HG02623 (cell line): ENCODE measurements around the gene ALK.

Experiments used
- ATAC-seq: cut with Tn5 transposase; IDR thresholded peaks from one replicate; pipeline ENCODE4 v1.9.1; 2021; ENCODE audit warnings: moderate library complexity; ENCODE audit not compliant: unreplicated experiment

ALK gene

DNA sequence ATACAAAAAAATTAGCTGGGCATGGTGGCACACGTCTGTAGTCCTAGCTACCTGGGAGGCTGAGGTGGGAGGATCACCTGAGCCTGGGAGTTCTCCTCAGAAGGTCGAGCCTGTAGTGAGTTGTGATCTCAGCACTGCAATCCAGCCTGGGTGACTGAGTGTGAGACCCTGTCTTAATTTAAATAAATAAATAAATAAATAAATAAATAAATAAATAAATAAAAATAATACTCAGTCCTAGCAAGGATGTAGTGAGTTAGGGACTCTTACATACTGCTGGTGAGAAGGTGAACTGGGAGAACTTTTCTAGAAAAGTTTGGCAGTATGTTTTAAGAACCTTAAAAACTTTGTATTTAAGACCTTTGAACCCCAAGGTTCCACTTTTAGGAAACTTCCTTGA is 576.1 kb downstream of the ALK start:
- ATAC-seq, result no peak

DNA sequence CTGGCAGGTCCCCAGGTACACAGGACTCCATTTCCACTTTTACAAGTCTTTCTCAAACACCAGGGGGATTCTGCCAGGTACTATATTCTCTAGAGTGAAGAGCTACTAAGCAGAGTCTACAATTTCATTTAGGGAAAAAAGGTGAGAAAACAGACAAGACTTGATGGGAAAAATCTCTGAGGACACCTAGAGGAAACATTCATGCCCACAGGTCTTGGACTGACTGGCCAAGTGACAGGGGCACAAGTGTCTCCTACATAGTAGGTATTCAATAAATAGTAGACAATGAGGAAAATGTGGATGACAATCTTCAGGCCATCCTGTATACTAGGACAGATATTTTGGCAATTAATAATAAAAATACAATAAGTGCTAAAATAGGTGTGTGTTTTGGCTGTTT is 577.6 kb downstream of the ALK start:
- ATAC-seq, result no peak

DNA sequence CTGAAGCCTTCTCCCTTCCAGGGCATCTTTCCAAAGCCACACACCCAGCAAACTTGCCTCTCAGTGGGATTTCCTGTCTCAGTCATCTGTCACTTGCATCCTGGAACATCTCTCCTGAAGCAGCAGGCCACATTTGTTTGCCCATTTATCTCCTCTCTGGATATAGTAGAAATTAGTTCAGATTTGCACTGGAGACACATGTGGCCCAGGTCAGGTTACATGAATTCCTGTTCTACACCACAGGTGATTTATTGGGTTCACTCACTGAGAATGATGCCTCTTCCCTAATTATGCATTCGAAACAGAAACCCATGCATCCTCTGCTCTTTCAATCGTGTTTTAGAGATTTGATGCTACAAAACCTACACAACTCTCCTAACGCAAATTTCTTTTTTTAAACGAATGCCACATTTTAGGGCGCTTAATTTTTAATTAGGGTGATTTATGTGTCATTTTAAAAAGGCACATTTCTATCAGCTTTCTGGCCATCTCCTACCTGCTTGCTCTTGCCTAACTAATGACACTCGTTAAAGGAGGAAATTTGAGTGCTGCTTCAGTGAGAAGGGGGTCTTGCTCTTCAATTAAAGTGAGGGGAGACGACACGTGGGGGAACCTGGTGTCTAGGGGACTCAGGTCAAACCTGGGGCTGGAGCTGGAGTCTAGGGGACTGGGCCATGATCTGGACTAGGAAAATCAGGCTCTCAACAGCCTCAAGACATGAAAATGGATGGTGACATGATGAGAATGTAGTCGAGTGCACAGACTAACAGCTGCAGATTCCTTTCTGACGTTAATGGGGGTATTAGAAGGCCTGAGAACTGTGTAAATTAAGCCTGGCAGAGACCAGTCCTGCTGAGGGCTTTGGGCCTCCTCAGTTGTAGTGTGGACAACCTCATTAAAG is 584.8 kb downstream of the ALK start:
- ATAC-seq, result no peak

DNA sequence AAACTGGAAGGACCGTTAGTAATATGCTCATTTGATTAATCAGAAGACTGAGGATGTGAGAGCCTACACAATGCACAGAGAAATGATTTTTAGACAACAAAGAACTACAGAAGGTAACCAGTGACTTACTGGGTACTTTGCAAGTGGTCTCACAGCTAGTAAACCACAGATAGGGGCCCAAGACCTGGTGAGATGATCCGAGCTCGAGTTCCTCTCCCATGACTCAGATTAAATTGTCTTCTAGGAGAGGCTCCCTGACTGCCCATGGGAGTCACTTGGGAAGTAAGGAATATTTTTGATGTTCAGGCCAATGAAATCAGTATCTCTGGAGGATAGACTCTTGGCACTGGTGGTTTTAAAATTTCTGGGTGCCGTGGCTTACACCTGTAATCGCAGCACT is 586.0 kb downstream of the ALK start:
- no peak for ATAC-seq

DNA sequence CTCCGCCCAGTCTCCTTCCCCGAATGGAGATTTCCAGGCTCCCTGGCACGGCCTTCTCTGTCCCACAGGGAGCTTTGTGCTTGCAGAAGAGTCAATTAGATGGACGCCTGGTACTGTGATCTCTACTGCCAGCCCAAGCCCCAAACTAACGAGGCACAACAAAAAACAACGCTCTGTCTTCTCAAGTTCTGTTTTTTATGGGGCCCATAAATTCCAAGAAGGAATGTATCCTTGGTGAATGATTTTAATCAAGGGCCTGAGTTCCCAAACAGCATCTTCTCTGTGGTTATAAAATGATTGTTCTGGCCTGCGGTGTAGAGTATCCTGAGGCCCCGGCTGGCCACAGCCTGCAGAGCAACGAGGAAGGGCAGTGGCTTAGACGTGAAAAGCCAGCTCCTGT is 586.7 kb downstream of the ALK start:
- no peak for ATAC-seq

DNA sequence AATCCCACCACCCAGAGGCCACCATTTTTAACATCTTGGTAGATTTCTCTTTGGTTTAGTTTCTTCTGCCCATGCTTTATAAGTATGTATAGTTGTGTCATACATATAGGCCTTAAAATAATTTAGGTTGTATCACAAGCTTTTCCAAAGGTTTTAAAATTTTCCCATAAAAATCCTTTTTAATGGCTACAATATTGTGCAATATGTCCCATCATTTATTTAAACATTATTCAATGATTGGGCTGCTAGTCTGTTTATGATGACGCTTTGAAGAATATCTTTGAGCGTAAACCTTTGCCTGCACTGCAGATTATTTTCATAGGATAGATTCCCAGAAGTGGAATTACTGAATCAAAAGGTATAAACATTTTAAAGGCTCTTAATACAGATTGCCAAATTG is 588.8 kb downstream of the ALK start:
- no peak for ATAC-seq

DNA sequence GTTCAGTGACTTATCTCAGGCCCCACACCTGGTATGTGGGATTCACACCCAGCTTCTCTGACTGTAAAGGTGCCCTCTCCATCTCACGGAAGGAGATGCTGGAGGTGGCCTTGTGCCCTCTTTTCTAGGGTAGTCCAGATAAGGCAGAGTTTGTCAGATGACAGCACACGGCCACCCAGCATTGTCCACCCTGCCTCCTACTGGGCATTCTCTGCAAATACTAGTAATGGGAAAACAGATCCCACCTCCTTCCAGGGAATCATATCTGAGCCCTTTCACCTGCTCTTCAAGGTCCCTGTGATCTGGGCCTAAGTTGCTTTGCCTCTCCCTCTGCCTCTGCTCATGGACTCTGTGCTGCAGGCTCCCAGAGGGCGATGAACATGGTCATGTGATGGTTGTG is 591.5 kb downstream of the ALK start:
- no peak for ATAC-seq

DNA sequence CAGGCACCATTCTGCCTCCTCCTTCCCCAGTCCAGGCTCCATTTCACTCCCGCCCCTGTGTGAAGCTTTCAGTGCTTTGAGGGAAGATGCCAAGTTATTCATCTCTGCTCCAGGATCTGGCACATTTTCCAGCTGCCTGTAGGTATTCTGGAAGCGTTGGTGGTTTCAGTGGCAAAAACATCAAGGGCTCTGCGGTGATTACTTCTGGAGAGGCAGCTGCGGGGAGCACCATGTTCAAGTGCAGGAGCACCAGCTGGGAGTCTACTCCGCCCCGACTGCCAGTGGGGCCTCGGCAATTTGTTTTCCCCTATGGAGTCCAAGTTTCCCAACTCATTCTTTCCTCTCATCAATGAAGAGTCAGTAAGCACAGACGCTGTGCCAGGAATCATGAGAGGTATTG is 594.5 kb downstream of the ALK start:
- ATAC-seq, result no peak

DNA sequence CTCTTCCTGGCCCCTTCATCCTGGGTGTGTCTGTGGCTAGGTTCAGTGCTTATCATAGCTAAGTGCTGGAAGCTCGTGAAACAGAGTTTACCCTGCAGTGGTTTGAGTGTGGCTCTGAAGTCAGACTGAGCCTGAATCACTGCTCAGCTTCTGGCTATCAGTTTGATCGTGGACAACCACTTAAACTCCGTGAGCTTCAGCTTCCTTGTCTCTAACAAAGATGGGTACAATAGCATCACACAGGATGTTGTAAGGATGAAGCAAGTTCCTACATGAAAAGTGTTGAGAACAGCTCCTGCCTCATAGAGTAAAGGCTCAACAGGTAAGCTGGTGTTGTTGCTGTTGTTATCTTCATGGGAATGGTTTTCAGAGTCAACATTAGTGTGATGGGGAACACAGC is 595.8 kb downstream of the ALK start:
- ATAC-seq, result no peak

DNA sequence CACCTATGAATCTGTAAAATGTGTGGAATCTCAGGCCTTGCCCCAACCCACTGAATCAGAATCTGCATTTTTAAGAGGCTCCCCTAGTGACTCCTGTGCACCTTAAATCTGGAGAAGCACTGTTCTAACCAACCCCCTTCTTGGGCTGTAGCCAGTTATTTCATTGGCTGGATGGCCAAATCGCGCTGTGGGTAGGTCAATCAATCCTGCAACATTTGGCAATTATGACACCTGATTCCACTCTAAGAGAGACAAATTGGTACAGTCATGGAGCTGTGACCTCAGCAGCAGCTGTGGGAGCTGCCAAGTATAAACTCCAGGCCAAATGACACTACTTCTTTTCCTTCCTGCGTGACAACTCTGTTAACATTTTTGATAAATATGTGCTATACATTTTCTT is 597.4 kb downstream of the ALK start:
- ATAC-seq, result no peak

DNA sequence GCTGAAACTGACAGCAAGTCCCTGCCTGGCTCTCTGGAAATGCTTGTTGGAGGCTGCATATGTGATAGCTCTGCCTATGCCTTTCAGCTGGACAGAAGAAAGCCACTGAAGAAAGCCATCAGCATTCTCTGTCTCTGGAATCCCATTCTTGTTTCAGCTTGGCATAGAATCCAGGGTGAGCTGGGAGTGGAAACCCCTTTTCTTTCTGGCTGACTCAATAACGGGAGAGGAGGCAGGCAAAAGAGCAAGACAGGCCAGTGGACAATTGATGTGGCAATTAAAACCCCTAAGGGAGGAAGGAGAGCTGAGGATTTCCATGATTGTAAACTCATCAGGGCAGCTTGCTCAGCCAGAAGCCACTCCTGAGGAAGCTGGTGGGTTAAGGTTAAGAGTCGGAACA is 598.1 kb downstream of the ALK start:
- ATAC-seq, result no peak

DNA sequence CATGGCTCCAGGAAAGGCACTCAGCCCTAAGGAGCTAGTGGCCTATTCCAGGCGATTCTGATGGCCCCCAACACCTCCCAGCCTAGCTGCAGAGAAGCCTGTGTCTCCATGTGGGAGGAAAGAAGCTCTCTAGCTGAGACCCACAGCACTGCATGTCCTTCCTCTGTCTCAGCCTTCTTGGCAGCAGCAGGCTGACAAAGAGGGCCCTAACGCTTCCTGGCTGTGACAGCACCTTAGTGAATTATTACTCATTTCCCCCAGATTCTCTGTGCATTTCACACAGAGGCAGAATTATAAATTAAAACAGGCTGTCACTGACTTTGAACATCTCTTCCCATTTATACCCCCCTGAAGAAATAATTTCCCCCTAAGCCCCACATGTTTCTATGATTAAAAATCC is 599.4 kb downstream of the ALK start:
- ATAC-seq, result no peak

DNA sequence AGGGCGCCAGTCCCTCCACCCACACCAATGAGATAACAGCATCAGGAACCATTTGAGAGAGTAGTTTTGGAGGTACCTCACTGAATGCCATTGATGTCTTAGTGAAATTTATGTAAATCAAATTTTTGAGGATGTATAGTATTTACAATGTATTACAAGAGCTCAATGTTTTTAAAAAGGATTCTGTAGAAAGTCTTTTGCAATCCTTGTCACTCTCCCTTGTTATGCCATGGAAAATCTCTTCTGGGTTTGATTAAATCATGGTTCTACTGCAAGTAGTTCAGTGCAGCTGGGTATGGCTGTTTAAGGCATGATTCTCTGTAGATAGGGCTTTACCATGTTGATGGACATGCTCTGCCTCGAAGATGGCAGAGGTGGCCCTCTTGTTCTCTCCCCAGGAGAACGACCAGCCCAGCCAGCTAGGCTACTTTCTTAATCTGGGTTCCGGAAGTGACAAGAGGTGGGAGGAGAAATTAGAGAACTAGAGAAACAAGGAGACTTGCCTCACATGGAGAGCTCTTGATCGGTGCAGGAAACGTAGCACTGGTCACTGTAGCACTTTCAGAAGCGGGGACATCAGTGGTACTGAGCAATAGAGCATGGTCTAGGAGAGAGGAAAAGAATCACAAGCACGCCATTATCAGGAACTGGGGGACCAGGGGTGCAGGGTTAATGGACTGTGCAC is 603.4 kb downstream of the ALK start:
- no peak for ATAC-seq

DNA sequence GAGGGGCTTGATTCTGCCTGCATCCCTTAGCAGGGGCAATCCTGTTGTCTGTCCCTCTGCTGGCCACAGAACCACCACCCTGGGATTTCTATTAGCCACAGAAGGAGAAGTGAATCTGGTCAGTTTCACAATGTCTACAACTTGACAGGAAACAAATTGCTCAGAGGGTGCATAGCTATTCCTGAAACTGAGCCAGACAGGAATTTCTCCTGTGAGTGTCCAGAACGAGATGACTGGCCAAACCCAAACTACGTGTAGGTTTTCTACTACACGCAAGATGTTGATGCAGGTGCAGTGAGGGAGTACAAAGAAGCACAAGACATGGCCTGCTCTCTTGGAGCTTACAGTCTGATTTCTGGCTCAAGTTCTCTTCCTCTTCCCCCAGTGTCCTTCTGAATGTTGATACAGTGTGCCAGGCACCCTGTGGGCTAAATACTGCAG is 604.3 kb downstream of the ALK start:
- peak; percentile 39 for ATAC-seq

DNA sequence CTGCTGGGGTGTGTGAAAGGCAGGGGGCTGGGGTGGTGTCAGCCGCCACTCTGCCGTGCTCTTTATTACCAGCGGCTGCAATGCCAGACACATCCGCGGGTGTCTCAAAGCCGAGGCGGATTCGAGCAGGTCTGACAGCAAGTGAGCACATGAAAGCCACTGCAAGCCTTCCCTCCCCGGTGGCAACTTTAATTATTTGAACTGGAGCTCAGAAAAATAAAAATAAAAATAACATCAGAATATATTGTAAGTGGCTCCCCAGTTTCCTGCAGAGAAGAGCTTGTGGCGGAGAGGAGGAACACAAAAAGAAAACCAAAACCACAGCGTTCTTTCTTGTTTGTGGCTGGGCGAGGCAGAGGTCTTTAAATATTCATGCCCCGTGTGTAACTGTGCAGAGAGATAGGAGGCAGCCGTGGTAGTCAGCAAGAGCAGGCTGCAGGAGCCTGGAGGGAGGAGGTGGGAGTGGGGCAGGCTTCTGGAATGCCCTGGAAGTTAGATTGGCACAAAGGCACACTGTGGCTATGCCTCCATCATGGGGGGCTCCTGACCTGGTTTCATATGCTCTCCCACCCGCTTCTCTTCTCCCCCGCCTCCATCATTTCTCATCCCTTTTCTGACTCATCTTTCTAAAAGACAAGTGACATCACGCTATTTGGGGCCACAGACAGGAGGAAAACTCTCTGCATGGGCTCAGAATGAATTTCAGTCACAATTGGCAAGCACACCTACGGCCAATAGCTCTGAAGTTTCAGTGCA is 606.4 kb downstream of the ALK start:
- ATAC-seq, result peak; percentile 76

DNA sequence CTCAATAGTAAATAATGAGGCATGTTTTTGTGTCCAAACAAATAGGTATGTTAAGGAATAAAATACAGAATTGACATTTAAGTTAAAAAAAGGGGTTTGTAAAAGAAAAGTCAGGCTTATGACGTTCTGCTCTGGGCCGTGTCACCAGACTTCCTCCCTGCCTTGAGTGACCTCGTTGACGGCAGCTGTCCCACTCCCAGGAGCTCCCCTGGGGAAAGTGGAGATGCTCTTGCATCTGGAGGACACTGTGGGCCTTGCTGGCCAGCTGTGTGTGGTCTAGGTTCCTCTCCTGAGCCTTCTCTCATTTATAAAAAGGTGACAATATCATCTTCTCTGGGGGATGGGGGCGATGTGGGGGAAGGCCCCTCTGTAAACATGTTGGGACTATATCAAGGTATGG is 609.9 kb downstream of the ALK start:
- ATAC-seq, result no peak

DNA sequence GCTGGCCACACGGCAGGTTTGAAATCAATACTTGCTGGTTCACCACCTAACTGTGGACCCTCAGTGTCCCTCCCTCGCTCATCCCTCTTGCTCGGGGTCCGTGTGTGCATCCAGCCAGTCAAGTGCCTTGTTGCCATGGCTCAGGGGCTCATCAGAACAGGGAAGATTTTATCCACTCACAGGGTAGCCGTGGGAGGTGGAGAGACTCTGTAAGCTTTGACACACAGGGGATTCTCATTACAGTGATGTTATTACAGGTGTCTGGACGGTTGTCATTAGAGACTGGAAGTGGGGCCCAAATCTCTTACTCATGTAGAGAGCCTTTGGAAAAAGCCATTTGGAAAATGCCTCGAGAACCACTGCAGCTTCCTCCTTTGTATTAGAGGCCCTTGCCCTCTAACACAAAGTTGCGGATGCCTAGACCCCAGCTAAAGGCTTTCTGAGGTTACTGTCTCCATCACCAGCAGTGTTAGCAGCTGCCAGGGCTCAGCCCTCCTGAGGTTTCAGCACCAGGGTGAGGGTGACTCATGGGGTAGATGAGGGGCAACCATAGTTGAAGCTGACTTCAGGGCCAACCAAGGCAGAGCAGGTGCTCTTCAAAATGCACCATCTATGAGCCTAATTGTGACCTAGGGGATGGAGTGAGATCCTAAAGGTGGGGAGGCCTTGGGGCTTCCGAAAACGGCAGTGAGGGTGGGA is 610.6 kb downstream of the ALK start:
- no peak for ATAC-seq

DNA sequence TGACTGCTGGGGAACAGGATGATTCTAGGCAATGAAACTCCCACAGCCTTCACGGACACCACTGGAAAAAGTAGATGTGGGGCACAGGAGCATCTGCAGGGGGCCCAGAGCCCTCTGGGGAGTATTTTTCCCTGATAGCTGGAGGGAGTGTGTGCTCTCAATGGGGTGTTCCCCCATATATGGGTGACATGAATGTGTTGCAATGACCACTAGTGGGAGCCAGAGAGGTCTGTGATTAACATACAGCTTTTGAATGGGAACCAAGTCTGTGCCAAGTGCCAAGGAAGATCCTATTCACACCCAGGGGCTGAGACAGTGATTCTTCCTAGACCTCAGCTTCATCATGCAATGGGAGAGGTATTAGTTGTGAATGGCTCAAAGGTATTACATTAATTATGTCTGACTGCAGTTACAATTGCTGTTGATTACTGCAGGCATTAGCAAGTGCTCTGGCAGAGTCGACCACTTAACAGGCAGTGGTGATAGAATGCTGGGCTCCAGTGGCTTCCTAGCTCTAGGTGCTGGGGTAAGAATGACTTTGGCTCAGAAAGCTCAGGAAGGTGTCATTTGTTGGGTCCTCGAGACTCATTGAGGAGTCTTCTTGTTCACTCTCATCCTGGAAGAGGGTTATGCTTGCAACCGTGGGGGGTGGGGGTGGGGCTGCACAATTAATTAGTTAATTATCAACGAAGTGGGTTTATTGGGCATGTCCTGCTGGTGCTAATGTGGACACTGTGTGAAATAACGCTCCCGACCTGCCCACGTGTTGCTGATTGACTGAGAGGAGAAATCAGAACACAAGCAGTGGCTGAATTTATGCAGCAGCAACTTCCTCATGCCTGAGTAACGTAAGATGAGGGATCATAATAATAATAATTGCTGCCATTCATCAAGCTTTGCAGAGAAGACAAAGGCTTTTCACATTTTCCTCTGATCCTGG is 612.0 kb downstream of the ALK start:
- ATAC-seq, result peak; percentile 79

DNA sequence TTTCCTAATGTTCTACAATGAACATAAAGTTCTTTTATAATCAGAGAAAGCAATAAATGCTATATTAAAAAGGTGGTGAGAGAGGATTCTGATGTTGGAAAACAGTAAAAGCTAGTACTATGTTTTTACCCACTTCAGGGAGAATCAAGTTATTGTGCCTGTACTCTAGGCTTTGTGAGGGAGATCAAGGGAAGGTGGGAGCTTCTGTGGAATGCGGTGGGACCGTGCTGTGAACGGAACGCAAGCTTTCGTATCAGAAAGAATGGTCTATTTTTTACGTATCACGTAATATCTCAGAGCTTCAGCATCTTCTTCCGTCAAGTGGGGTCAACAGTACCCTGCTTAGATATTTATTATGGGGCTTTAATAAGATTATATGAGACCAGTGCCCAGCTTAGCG is 613.0 kb downstream of the ALK start:
- no peak for ATAC-seq

DNA sequence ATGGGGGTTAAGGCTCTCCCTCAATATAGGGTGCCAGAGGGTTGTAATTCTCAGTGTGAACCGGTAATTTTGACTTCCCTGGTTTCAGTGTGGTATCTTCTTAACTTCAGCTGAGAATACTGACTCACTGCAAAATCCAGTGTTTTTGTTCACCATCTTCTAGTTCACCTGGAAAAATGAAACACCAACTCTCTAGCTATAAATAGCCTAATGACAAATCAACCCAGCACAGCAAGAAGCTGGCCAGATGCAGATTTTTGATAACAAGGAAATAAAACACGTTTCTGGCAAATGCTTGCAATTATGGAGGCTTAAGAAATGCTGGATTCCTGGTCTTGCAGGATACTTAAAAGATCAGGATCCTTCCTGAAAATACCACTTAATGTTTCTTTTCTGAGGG is 613.9 kb downstream of the ALK start:
- ATAC-seq, result no peak
